Mucosa of descending colon (tissue), 3 donors: Measurements from ENCODE around the gene GPATCH1. TPM values are rescaled to one million over a fixed set of nuclear protein-coding genes. Genes with fewer than 3 reads are reported as not detected.

Experiments used
- ATAC-seq: fragments of 200-7000 bp; cut with Tn5 transposase; one replicate; pipeline ENCODE4 v1.9.1; 2020; ENCODE audit warnings: mild to moderate bottlenecking, moderate library complexity
- DNase-seq, 3 donors: peaks; one replicate each; pipeline ENCODE4 v3.0.0-alpha.2; 2020
- H3K36me3 ChIP-seq: fragments of 200-600 bp; one replicate; pipeline ENCODE4 v1.8.0; 2021; ENCODE audit warnings: low read depth, mild to moderate bottlenecking
- H3K4me1 ChIP-seq: fragments of 200-600 bp; one replicate; pipeline ENCODE4 v1.8.0; 2021; ENCODE audit warnings: low read depth, mild to moderate bottlenecking
- H3K4me3 ChIP-seq: fragments of 200-600 bp; one replicate; pipeline ENCODE4 v1.8.0; 2021; ENCODE audit warnings: mild to moderate bottlenecking
- H3K9me3 ChIP-seq: fragments of 200-600 bp; one replicate; pipeline ENCODE4 v1.8.0; 2021; ENCODE audit warnings: mild to moderate bottlenecking
- CTCF ChIP-seq: fragments of 200-600 bp; IDR thresholded peaks from one replicate; pipeline ENCODE4 v1.8.0; 2022; ENCODE audit warnings: antibody characterized with exemption, mild to moderate bottlenecking
- intact Hi-C, 2 donors: fragments of 100-400 bp; cut with DNase I in 1 of 2; cut with micrococcal nuclease in 1 of 2; formaldehyde crosslinking; loops; one replicate each; pipeline versions ENCODE4 v1.11.0 to v1.11.1; 2022; cut with DNase I, micrococcal nuclease
- total RNA-seq, 3 donors: library from RNA; stranded (reverse); fragmentation: NEBNext Ultra II Directional in 2 of 3; extraction: Animal tissue kit (Norgen Biotek cat#: 25700) in 2 of 3; gene quantifications; one replicate each; pipeline versions ENCODE4 v1.2.1 to v1.2.4, GENCODE V29; 2021 to 2023
- donor health status: DM: no; HTN: no; CAD: no; lungs with moderate emphysema.
- donor health status: DM: no; HTN: no; CAD: no.
- donor health status: DM: no; HTN: yes; CAD: no.

Gene GPATCH1
- total RNA-seq, 3 donors from 2014 or later: 11.9 to 12.4 (median 11.9) TPM

GRCh38 chr19:33174186-33174585 is 93.2 kb downstream of the GPATCH1 start:
- no peaks in the 10 kb centered on the region for H3K36me3 ChIP-seq
- H3K4me3 ChIP-seq: no peak overlapping the region
- peaks cover 21% of the 10 kb centered on the region for H3K4me1 ChIP-seq
- intact Hi-C loops: no loop called here
- no peaks in the 10 kb centered on the region for H3K9me3 ChIP-seq
- ATAC-seq (no peak), DNase-seq (no peak)
- TF ChIP-seq CTCF: no peak

- peaks cover 21% of the 10 kb centered on the region for H3K4me1 ChIP-seq
- ATAC-seq (no peak), DNase-seq (no peak)
- TF ChIP-seq CTCF: no peak
- intact Hi-C loops: no loop called here
- H3K36me3 ChIP-seq: no peaks in the 10 kb centered on the region
- H3K9me3 ChIP-seq: no peaks in the 10 kb centered on the region
- no peak overlapping the region for H3K4me3 ChIP-seq
Observed at GRCh38 chr19:33175156-33175782, 94.3 kb downstream of the GPATCH1 start.

GRCh38 chr19:33175886-33176669 is 95.1 kb downstream of the GPATCH1 start:
- ATAC-seq (peak; percentile 5), DNase-seq (peak in 1 of 3 donors; percentile 43)
- TF ChIP-seq CTCF: no peak
- peaks cover 16% of the 10 kb centered on the region for H3K4me1 ChIP-seq
- no peaks in the 10 kb centered on the region for H3K36me3 ChIP-seq
- H3K9me3 ChIP-seq: no peaks in the 10 kb centered on the region
- intact Hi-C loops: no loop called here
- H3K4me3 ChIP-seq: peak overlapping the region; percentile 74

GRCh38 chr19:33176670-33177416 is 95.9 kb downstream of the GPATCH1 start:
- TF ChIP-seq CTCF: no peak
- peak; percentile 96 to 98 (median 97) for DNase-seq
- Histone ChIP-seq H3K36me3 (no peaks in the 10 kb centered on the region), H3K4me1 (peaks cover 13% of the 10 kb centered on the region), H3K9me3 (no peaks in the 10 kb centered on the region), H3K4me3 (peak overlapping the region; percentile 74)
- peak; percentile 92 for ATAC-seq
- intact Hi-C loops: no loop called here

GRCh38 chr19:33177417-33177979 is 96.5 kb downstream of the GPATCH1 start:
- ATAC-seq (no peak), DNase-seq (no peak)
- intact Hi-C loops: no loop called here
- Histone ChIP-seq H3K9me3 (no peaks in the 10 kb centered on the region), H3K4me3 (peak overlapping the region; percentile 30), H3K36me3 (no peaks in the 10 kb centered on the region), H3K4me1 (peaks cover 7% of the 10 kb centered on the region)
- TF ChIP-seq CTCF: peak; percentile 51

Other genes starting within 250 kb of the GPATCH1 start
- gene SLC7A9, start 211.4 kb upstream of the GPATCH1 start, total RNA-seq: under 1 TPM in 2 of 3 donors, not detected in 1; 0.43 to 0.66 TPM
- 10 to 100 TPM; 12.6 to 19.0 (median 16.1) TPM for gene CEP89, start 109.2 kb upstream of the GPATCH1 start, total RNA-seq
- gene FAAP24, start 108.9 kb upstream of the GPATCH1 start, total RNA-seq: 1 to 10 TPM; 1.1 to 3.4 (median 1.5) TPM
- gene RHPN2, start 16.3 kb upstream of the GPATCH1 start, total RNA-seq: 10 to 100 TPM; 37.3 to 72.7 (median 68.3) TPM
- gene WDR88, start 50.9 kb downstream of the GPATCH1 start, total RNA-seq: not detected
- 10 to 100 TPM in 1 of 3 donors, 1 to 10 TPM in 2; 6.2 to 26.2 (median 7.4) TPM for gene LRP3, start 113.1 kb downstream of the GPATCH1 start, total RNA-seq
- not detected for gene SLC7A10, start 144.7 kb downstream of the GPATCH1 start, total RNA-seq
- 10 to 100 TPM; 30.1 to 73.2 (median 66.1) TPM for gene CEBPA, start 221.4 kb downstream of the GPATCH1 start, total RNA-seq